ENCODE data around the gene PTPRN2.

PTPRN2 gene

GRCh38 chr7:157658851-157659412 lies 928.7 kb downstream of the PTPRN2 start:
- no peak for DNase-seq (ENCODE audit: low read depth)

- no peak for DNase-seq (ENCODE audit: low read depth)
Measured at GRCh38 chr7:157657741-157658740, 929.6 kb downstream of the PTPRN2 start.

GRCh38 chr7:157656195-157656769 lies 931.3 kb downstream of the PTPRN2 start:
- DNase-seq (ENCODE audit: low read depth), result no peak

- no peak for DNase-seq (ENCODE audit: low read depth)
Measured at GRCh38 chr7:157654350-157654749, 933.3 kb downstream of the PTPRN2 start.

- no peak for DNase-seq (ENCODE audit: low read depth)
Measured at GRCh38 chr7:157653827-157654207, 933.8 kb downstream of the PTPRN2 start.

- no peak for DNase-seq (ENCODE audit: low read depth)
Measured at GRCh38 chr7:157652954-157653826, 934.4 kb downstream of the PTPRN2 start.

GRCh38 chr7:157652161-157652953 lies 935.3 kb downstream of the PTPRN2 start:
- DNase-seq (ENCODE audit: low read depth), result no peak

- no peak for DNase-seq (ENCODE audit: low read depth)
Measured at GRCh38 chr7:157651366-157652160, 936.1 kb downstream of the PTPRN2 start.

GRCh38 chr7:157650801-157651200 lies 936.8 kb downstream of the PTPRN2 start:
- DNase-seq (ENCODE audit: low read depth), result no peak

- no peak for DNase-seq (ENCODE audit: low read depth)
Measured at GRCh38 chr7:157650131-157650631, 937.4 kb downstream of the PTPRN2 start.

GRCh38 chr7:157646551-157646950 lies 941.1 kb downstream of the PTPRN2 start:
- DNase-seq (ENCODE audit: low read depth), result no peak

GRCh38 chr7:157645539-157645938 lies 942.1 kb downstream of the PTPRN2 start:
- DNase-seq (ENCODE audit: low read depth), result no peak

GRCh38 chr7:157644946-157645345 lies 942.7 kb downstream of the PTPRN2 start:
- no peak for DNase-seq (ENCODE audit: low read depth)

- DNase-seq (ENCODE audit: low read depth), result no peak
Measured at GRCh38 chr7:157643525-157643970, 944.1 kb downstream of the PTPRN2 start.

GRCh38 chr7:157641866-157642265 lies 945.8 kb downstream of the PTPRN2 start:
- no peak for DNase-seq (ENCODE audit: low read depth)

- DNase-seq (ENCODE audit: low read depth), result no peak
Measured at GRCh38 chr7:157640144-157640543, 947.5 kb downstream of the PTPRN2 start.

- DNase-seq (ENCODE audit: low read depth), result no peak
Measured at GRCh38 chr7:157638563-157638962, 949.1 kb downstream of the PTPRN2 start.

- DNase-seq (ENCODE audit: low read depth), result no peak
Measured at GRCh38 chr7:157637216-157637949, 950.2 kb downstream of the PTPRN2 start.

GRCh38 chr7:157635669-157636068 lies 952.0 kb downstream of the PTPRN2 start:
- DNase-seq (ENCODE audit: low read depth), result no peak
